ENCODE measurements around the gene MAST4. TPM values are rescaled to one million over a fixed set of nuclear protein-coding genes. Genes with fewer than 3 reads are reported as not detected.

Gene MAST4
- total and polyA plus RNA-seq, 2 of the 8 experiments (the other 6 are each of a cell fraction or from before 2014, with no cell fraction given), result 1.5 to 2.6 TPM

DNA sequence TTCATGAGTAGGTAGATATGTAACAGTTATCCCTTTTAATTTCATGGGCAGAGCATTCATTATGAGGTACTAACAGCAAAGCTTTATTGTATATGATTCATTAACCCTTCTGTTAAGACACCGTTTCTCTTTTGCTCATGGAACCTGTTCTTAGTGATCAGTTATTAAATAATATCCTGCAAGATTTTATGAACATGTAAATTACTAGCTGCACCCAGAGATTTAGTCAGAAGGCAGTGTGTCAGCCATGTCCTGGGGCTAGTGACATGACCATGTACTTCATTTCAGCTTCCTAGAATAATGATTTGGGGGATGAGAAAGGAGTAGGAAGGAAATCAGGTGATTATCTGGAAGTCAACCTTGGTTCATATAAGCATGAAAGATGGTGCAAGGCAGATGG is 7.0 kb downstream of the MAST4 start (continued):
- no peak for TF ChIP-seq SIX5 (IDR thresholded peaks at IDR 0.05; ENCODE audit: low read depth, low read length)

Measured in H1 (cell line).